ENCODE measurements around the gene RBM20. TPM values are rescaled to one million over a fixed set of nuclear protein-coding genes. Genes with fewer than 3 reads are reported as not detected.

Gene RBM20
- total and polyA plus RNA-seq, 8 donors = under 0.01 to 6.2 (median 0.59) TPM; not detected in 2

DNA sequence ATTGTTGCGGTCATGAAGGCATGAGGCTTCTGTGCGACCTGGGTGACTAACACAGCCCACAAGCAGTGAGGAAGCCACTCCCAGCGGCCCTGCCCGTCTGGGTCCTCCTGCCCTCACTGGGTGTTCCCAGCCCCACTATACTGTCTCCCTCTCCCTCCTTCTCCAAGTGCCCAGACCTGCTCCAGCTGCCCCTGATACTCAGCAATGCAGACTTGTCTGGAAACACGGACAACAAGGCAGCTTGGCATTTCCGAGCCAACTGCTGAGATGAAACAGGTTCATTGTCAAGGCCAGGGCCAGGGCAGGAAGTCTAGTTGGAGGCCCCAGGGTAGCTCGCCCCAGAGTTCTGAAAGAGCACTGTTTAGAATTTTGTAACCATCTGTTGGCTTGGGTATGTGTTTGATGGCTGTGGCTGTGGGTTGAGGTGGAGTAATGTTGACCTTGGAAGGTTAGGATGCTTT is 95.7 kb downstream of the RBM20 start:
- Histone ChIP-seq H3K36me3 (no peaks in the 10 kb centered on the region), H3K4me1 (no peaks in the 10 kb centered on the region), H3K4me3 (no peak overlapping the region), H3K27ac (no peak overlapping the region), H3K27me3 (peaks cover 0 to 5% (median 0%) of the 10 kb centered on the region in 3 donors), H3K9me3 (no peaks in the 10 kb centered on the region)
- WGBS, 5 donors = 60 to 68% (median 64%) methylated on average over 6 to 7 of the region's 7 CpGs
- no peak for TF ChIP-seq POLR2A (IDR thresholded peaks at IDR 0.05)
- no peak for TF ChIP-seq EP300 (IDR thresholded peaks at IDR 0.05)
- TF ChIP-seq POLR2AphosphoS5 (IDR thresholded peaks at IDR 0.05) = no peak
- TF ChIP-seq, protein P1, sequence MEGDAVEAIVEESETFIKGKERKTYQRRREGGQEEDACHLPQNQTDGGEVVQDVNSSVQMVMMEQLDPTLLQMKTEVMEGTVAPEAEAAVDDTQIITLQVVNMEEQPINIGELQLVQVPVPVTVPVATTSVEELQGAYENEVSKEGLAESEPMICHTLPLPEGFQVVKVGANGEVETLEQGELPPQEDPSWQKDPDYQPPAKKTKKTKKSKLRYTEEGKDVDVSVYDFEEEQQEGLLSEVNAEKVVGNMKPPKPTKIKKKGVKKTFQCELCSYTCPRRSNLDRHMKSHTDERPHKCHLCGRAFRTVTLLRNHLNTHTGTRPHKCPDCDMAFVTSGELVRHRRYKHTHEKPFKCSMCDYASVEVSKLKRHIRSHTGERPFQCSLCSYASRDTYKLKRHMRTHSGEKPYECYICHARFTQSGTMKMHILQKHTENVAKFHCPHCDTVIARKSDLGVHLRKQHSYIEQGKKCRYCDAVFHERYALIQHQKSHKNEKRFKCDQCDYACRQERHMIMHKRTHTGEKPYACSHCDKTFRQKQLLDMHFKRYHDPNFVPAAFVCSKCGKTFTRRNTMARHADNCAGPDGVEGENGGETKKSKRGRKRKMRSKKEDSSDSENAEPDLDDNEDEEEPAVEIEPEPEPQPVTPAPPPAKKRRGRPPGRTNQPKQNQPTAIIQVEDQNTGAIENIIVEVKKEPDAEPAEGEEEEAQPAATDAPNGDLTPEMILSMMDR (IDR thresholded peaks at IDR 0.05) = no peak
- intact Hi-C loops (cut with DNase I; ENCODE audit: low total_unique reads) = no loop called here
- DNase-seq = peak in 1 of 2 donors; percentile 22

DNA sequence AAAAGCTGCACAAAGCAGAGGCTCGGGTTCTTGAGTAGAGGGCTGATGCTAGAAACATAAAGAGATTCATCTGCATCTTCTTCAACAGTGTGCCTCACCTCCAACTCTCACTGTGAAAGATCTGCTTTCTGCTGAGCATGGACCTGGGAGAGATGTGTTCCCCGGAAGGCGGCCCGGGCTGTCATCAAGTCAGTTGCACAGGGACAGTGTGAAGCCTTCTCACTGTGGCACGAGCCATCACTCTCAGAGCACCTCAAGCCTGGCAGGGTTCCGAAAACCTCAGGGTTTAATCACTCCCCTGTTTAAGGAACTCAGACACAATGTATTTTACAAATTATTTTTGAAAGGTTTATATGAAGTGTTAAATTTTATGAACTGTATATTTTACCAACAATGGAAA is 98.7 kb downstream of the RBM20 start:
- H3K4me3 ChIP-seq = no peak overlapping the region
- TF ChIP-seq, protein P1 (IDR thresholded peaks at IDR 0.05) = no peak
- TF ChIP-seq EP300 (IDR thresholded peaks at IDR 0.05) (no peak), POLR2A (IDR thresholded peaks at IDR 0.05) (no peak), POLR2AphosphoS5 (IDR thresholded peaks at IDR 0.05) (no peak)
- intact Hi-C loops (cut with DNase I; ENCODE audit: low total_unique reads) = no loop called here
- H3K4me1 ChIP-seq = peaks cover 0 to 5% (median 0%) of the 10 kb centered on the region in 4 donors
- no peaks in the 10 kb centered on the region for H3K36me3 ChIP-seq
- no peaks in the 10 kb centered on the region for H3K9me3 ChIP-seq
- no peaks in the 10 kb centered on the region for H3K27me3 ChIP-seq
- WGBS, 5 donors = 88 to 97% (median 93%) methylated on average over 6 of the region's 6 CpGs
- H3K27ac ChIP-seq = no peak overlapping the region
- no peak for DNase-seq

DNA sequence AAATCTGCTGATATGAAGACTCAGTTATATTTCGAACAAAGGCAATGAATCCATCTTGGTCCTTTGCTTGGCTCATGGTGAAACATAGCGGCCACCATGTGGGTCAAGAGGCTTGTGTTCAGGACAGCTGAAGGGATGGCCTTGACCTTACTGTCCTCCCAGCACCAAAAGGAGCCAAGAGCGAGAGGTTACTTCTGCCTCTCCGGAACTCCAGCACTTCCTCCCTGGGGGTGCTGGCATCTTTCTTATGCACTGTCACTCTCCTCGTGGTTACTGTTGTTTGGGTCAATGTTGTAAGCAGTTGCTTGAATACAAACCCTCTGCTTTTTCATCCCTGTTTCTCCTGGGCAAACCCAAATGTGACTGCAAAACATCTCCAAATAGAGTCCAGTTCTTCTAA is 100.6 kb downstream of the RBM20 start:
- Histone ChIP-seq H3K27ac (no peak overlapping the region), H3K4me3 (no peak overlapping the region), H3K9me3 (no peaks in the 10 kb centered on the region), H3K36me3 (no peaks in the 10 kb centered on the region), H3K4me1 (peaks cover 0 to 5% (median 0%) of the 10 kb centered on the region in 4 donors), H3K27me3 (no peaks in the 10 kb centered on the region)
- DNase-seq = no peak
- TF ChIP-seq POLR2A (IDR thresholded peaks at IDR 0.05) (no peak), EP300 (IDR thresholded peaks at IDR 0.05) (no peak), POLR2AphosphoS5 (IDR thresholded peaks at IDR 0.05) (no peak)
- TF ChIP-seq, protein P1 (IDR thresholded peaks at IDR 0.05) = no peak
- WGBS, 5 donors = 46 to 78% (median 66%) methylated on average over 5 of the region's 5 CpGs
- intact Hi-C loops (cut with DNase I; ENCODE audit: low total_unique reads) = no loop called here

DNA sequence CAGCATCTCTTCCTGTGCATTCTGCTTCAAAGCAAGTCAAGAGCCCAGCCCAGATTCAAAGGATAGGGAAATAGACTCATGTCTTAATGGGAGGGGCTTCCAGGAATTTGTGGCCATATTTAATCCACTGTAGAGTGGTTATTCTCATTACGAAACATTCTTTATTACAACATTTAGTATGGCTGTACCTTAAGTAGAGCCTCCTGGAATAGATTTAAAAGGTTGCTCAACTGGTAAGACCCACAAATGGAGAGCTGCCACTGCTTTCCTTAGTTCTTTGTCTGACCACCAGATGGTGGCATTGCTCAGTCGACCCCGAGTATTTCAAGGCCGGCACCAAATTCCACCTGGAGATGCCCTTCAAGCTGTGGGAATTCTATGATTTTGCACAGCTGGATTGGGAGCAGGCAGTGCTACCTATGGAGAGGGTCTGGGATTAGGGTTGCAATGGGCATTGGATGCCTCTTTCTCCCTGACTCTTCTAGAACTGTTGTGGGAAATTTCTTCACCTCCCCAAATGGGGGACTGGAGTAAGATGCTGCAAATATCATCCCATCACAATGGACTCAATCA is 102.2 kb downstream of the RBM20 start:
- Histone ChIP-seq H3K9me3 (no peaks in the 10 kb centered on the region), H3K36me3 (no peaks in the 10 kb centered on the region), H3K4me3 (no peak overlapping the region), H3K27ac (no peak overlapping the region), H3K4me1 (peaks cover 0 to 5% (median 0%) of the 10 kb centered on the region in 4 donors), H3K27me3 (no peaks in the 10 kb centered on the region)
- peak; percentile 71 to 91 for DNase-seq
- intact Hi-C loops (cut with DNase I; ENCODE audit: low total_unique reads) = no loop called here
- TF ChIP-seq, protein P1 (IDR thresholded peaks at IDR 0.05) = peak in 5 of 7 experiments; percentile 67 to 87 (median 76)
- TF ChIP-seq POLR2AphosphoS5 (IDR thresholded peaks at IDR 0.05) (peak in 1 of 3 donors; percentile 57), EP300 (IDR thresholded peaks at IDR 0.05) (no peak), POLR2A (IDR thresholded peaks at IDR 0.05) (no peak)
- 3 to 9% (median 3%) methylated on average over 3 to 4 of the region's 4 CpGs for whole genome bisulfite sequencing, 5 donors

All from stomach (tissue), 9 donors.